Activated CD4-positive, alpha-beta T cell treated with anti-CD3 and anti-CD28 coated beads for 1 hour (primary cell): ENCODE results near the gene LYRM4.

Experiments
- DNase-seq: peaks from one replicate; pipeline ENCODE4 v3.0.0-alpha.2; 2020

The LYRM4 gene

GRCh38 chr6:5203546-5203945 is 57.2 kb downstream of the LYRM4 start:
- DNase-seq = no peak

- DNase-seq = no peak
These were observed 57.8 kb downstream of the LYRM4 start for GRCh38 chr6:5202941-5203340.

GRCh38 chr6:5202206-5202605 is 58.5 kb downstream of the LYRM4 start:
- DNase-seq = no peak

- no peak for DNase-seq
These were observed 59.5 kb downstream of the LYRM4 start for GRCh38 chr6:5201271-5201670.

- DNase-seq = no peak
These were observed 61.0 kb downstream of the LYRM4 start for GRCh38 chr6:5199702-5200101.

- no peak for DNase-seq
These were observed 61.5 kb downstream of the LYRM4 start for GRCh38 chr6:5199283-5199682.

- no peak for DNase-seq
These were observed 63.7 kb downstream of the LYRM4 start for GRCh38 chr6:5197084-5197483.

- DNase-seq = no peak
These were observed 68.5 kb downstream of the LYRM4 start for GRCh38 chr6:5192135-5192794.

- DNase-seq = no peak
These were observed 69.0 kb downstream of the LYRM4 start for GRCh38 chr6:5191722-5192121.

GRCh38 chr6:5191222-5191621 is 69.5 kb downstream of the LYRM4 start:
- DNase-seq = no peak

GRCh38 chr6:5190507-5190906 is 70.2 kb downstream of the LYRM4 start:
- DNase-seq = no peak

GRCh38 chr6:5188646-5189045 is 72.1 kb downstream of the LYRM4 start:
- no peak for DNase-seq

GRCh38 chr6:5184878-5185277 is 75.9 kb downstream of the LYRM4 start:
- DNase-seq = no peak

GRCh38 chr6:5184218-5184617 is 76.5 kb downstream of the LYRM4 start:
- no peak for DNase-seq

GRCh38 chr6:5181510-5182317 is 79.0 kb downstream of the LYRM4 start:
- no peak for DNase-seq

- DNase-seq = no peak
These were observed 80.1 kb downstream of the LYRM4 start for GRCh38 chr6:5180636-5181035.

- no peak for DNase-seq
These were observed 80.8 kb downstream of the LYRM4 start for GRCh38 chr6:5179917-5180316.

- DNase-seq = no peak
These were observed 81.9 kb downstream of the LYRM4 start for GRCh38 chr6:5178806-5179205.

- DNase-seq = no peak
These were observed 85.1 kb downstream of the LYRM4 start for GRCh38 chr6:5175635-5176034.

- no peak for DNase-seq
These were observed 85.8 kb downstream of the LYRM4 start for GRCh38 chr6:5174756-5175549.

GRCh38 chr6:5174244-5174643 is 86.5 kb downstream of the LYRM4 start:
- DNase-seq = no peak

- DNase-seq = no peak
These were observed 86.9 kb downstream of the LYRM4 start for GRCh38 chr6:5173810-5174209.

- no peak for DNase-seq
These were observed 87.8 kb downstream of the LYRM4 start for GRCh38 chr6:5172897-5173474.
